Measurements from ENCODE around the gene CCDC82. TPM values are rescaled to one million over a fixed set of nuclear protein-coding genes. Genes with fewer than 3 reads are reported as not detected.

The CCDC82 gene
- total RNA-seq, 1 donor from 2014 or later, result 19.6 TPM

GRCh38 chr11:96306933-96307775 lies 82.6 kb downstream of the CCDC82 start:
- peak; percentile 91 for DNase-seq (ENCODE audit: low spot score)

- no peak for DNase-seq (ENCODE audit: low spot score)
Measured at GRCh38 chr11:96306600-96306932, 83.1 kb downstream of the CCDC82 start.

GRCh38 chr11:96306071-96306470 lies 83.6 kb downstream of the CCDC82 start:
- no peak for DNase-seq (ENCODE audit: low spot score)

- no peak for DNase-seq (ENCODE audit: low spot score)
Measured at GRCh38 chr11:96303980-96304379, 85.7 kb downstream of the CCDC82 start.

- DNase-seq (ENCODE audit: low spot score), result no peak
Measured at GRCh38 chr11:96303064-96303463, 86.6 kb downstream of the CCDC82 start.

Other genes starting within 250 kb of the CCDC82 start
- gene MAML2, start 46.7 kb downstream of the CCDC82 start, total RNA-seq, result 14.3 TPM
- 12.9 TPM for gene JRKL, start 101 bp upstream of the CCDC82 start, total RNA-seq

Measured in mucosa of gallbladder (tissue), 1 donor.